HG03060 (cell line): ENCODE results near the gene FAR1.
"Not testable (repeated sequence)": the region's sequence is repeated elsewhere in the genome, so short reads cannot be mapped to it uniquely, and the experiment has no call there.

Experiments
- ATAC-seq: cut with Tn5 transposase; IDR thresholded peaks from one replicate; pipeline ENCODE4 v1.9.1; 2021; ENCODE audit warnings: low read depth, moderate number of reproducible peaks; ENCODE audit not compliant: unreplicated experiment

Gene FAR1

GRCh38 chr11:13699870-13700269 is 31.4 kb downstream of the FAR1 start:
- ATAC-seq, result no peak

- no peak for ATAC-seq
Measured at GRCh38 chr11:13701506-13701905, 33.0 kb downstream of the FAR1 start.

DNA sequence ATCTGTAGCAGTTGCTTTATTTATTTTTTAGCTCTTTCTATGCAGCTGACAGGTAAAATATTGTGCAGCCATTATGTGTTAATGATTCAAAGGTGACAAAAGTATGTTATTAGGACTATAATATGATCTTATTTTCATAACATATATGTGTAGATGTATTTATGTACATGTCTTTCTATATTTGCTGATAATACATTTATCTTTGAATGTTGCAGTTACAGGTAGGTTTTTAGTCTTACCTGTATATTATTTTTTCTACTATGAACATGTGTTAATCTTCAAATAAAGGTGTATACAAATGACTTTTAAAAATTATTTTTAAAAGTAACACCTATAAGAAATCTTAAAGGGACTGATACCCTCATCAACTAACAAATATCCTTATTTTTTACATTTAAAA is 33.6 kb downstream of the FAR1 start:
- ATAC-seq, result no peak

GRCh38 chr11:13705710-13706109 is 37.2 kb downstream of the FAR1 start:
- no peak for ATAC-seq

DNA sequence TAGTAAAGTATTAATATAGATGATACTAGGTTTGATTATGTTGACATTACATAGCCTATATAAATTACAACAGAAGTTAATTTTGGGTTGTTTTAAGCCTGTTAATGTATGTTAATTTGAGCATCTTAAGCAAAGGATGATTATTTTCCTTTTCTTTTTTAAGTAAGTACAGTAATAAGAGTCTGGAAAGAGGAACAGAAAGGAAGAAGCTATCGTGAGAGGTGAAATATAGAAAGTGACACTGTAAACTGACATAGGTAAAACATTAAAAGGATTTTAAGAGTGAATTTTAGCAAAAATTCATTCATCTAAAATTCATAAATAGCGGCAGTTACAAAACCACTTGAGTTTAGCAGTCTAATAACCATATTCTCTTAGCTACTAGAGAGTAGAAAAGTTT is 45.5 kb downstream of the FAR1 start:
- peak; percentile 49 for ATAC-seq

GRCh38 chr11:13717331-13717730 is 48.9 kb downstream of the FAR1 start:
- no peak for ATAC-seq

DNA sequence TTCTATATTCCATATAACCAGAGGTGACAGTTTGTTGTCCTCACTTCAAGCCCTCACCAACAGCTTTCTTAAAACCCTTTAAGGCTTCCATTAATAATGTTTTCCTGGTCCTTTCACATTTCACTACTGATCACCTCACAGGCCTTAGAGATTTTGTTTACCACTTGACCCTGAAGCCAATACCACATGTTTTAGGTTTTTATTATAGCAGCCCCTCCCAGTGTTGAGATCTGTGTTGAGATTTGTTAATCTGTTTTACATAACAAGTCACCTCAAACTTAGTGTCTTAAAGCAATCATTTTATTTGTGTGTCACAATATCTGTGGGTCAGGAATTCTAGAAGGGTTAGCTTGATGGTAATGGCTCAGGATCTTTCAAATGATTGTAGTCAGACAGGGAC is 49.9 kb downstream of the FAR1 start:
- no peak for ATAC-seq

GRCh38 chr11:13720940-13721339 is 52.5 kb downstream of the FAR1 start:
- ATAC-seq, result no peak

DNA sequence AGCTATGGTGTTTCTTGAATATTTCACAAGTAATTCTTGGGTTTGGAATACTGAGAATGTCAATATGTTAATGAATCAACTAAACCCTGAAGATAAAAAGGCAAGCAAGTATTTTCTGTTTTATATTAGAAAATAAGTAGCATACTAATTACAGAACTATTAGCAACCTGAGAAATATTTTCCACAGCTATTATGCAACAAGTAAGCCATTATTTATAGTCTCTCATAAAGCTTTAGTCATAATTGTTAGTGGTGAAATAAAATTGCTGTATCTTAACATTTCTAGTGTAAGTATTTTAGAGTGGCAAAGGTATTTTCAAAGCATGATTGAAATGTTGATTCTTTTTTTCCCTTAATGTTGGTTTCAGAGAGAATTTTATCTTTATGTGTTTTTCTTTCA is 53.3 kb downstream of the FAR1 start:
- no peak for ATAC-seq

GRCh38 chr11:13726456-13726855 is 58.0 kb downstream of the FAR1 start:
- ATAC-seq, result no peak

- no peak for ATAC-seq
Measured at GRCh38 chr11:13728076-13728475, 59.6 kb downstream of the FAR1 start.

DNA sequence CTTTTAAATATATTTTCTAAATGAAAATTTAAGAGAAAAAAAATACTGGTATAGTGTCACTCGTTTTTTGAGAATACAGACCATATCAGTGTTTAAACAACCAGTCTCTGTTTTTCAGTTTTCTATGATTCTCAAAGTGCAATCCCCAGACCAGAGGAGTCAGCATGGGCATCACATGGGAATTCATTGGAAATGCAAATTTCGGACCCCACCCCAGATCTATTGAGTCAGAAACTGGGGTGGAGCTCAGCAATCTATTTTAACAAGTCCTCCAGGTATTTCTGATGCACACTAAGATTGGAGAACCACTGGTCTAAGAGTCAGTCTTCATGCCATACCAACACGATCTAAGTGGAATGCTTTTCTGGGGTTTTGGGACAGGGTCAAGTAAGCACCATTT is 66.1 kb downstream of the FAR1 start:
- ATAC-seq, result no peak

DNA sequence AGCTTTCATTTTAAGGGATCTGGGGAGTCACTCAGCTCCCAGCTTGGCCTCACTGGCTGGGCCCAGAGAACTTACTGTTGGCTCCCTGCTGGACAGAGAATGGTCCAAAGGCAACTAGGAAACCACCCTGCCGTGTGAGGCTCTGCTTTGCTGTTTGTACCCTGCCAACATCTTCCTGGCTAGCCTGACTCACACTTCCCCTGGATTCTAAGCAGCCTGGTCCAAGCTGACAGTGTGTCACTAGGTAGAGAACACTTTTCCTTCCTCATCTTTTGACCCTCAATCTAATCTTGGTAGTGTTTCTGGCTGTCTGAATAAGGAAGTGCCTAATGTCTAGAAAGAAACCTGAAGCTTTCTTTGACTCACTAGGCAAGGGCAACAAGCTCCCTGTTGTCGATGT is 76.7 kb downstream of the FAR1 start:
- ATAC-seq, result no peak

DNA sequence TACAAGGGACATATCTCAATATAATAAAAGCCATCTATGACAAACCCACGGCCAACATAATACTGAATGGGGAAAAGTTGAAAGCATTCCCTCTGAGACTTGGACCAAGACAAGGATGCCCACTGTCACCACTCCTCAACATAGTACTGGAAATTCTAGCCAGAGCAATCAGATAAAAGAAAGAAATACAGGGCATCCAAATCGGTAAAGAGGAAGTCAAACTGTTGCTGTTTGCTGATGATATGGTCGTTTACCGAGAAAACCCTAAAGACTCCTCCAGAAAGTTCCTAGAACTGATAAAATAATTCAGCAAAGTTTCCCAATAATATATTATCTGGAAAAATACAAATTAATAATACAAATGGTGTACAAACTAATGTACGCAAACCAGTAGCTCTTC is 84.8 kb downstream of the FAR1 start:
- not testable (repeated sequence) for ATAC-seq

DNA sequence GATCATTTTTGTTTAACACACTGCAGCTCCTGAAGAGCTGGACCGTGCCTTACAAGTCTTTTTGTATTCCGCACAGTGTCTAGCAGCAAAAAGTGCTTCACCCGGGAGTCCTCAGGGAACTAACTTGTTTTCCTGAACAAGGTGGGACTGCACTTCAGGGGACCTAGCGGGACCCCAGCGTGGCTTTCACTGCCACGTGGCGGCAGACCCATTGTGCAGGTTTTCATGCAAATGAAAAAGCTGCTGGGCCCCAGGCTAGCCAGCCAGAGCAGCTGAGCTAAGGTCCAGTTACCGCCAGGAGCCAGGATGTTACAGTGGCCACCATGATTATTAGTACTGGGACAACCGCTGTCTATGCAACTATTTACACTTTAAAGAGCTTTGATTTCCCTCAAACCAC is 90.6 kb downstream of the FAR1 start:
- ATAC-seq, result no peak

DNA sequence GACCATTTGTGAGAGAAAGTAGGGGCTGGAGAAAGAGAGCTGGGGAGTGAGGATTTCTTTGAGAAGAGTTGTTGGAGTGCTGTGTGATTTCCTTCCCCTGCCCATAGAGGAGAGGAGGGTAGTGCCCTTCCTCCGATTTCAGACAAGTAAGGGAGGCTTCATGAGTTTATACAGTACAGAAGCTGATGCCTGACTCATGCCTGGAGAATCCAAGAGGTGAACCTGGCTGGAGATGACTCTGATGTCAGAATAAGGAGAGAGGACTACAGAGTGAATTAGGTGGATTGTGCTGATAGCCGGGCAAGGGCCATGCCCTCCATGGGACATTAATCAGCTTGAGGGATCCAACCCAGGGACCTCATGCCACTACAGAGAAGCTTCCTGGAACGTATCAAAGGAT is 91.6 kb downstream of the FAR1 start:
- ATAC-seq, result no peak

- ATAC-seq, result no peak
Measured at GRCh38 chr11:13761250-13761649, 92.8 kb downstream of the FAR1 start.

DNA sequence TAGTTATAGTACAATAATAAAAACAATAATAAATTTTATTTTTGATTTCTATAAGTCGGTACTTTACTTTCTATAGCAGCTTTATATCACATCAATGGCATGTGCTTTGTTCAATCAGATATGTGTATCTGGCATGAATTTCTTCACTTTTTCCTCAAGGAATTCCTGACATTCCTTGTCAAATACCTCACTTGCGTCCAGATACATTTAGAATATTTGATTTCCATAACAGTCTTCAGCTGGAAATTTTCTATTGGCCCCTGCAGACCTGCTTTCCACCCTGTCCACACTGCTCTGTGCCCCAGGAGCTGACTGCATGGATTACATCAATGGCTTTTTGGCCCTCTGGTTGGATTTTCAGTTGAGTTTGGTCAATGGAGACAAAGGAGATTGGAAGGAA is 93.2 kb downstream of the FAR1 start:
- no peak for ATAC-seq

- ATAC-seq, result no peak
Measured at GRCh38 chr11:13762718-13763117, 94.2 kb downstream of the FAR1 start.

GRCh38 chr11:13763341-13763740 is 94.9 kb downstream of the FAR1 start:
- ATAC-seq, result no peak

- no peak for ATAC-seq
Measured at GRCh38 chr11:13765886-13766285, 97.4 kb downstream of the FAR1 start.

DNA sequence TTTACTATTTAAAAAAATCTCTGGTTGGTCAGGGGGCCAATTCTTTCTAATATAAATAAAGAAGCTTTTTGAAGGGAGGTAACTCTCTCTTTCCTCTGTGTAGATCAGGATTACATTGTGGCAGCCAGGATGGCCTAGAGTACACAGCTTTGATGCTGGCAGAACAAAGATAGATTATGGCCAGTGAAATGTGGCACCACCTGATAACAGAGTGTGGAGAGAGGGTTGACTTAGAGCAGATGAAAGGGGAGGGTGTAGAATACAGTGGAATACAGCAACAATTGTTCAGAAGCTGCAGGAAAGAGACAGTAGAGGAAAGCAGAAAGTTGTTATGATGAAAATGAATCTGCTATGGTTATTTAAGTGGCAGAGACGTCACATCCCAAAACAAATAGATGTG is 99.0 kb downstream of the FAR1 start:
- no peak for ATAC-seq

DNA sequence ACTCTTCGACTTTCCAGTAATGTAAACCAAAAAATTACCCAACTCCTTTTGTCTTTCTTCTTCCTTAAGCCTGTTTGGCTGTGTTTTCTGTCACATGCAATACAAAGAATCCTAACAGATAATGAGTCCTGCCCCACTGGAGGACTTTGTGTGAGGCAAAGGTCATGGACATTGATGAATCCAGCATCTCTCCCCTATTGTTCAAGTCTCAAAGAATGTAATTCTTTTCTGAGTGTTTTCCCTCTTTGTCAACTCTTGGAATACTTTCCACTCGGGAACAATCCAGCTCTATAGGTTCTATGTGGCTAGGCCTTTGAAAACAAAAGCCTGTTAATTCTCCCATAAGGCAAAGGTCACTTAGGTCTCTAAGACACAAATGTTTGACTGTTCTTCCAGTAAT is 100.7 kb downstream of the FAR1 start:
- no peak for ATAC-seq

GRCh38 chr11:13771151-13771550 is 102.7 kb downstream of the FAR1 start:
- no peak for ATAC-seq
